Ishikawa (cell line): Measurements from ENCODE around the gene MAEA.

ENCODE experiments used
- CEBPB ChIP-seq: IDR thresholded peaks from 2 replicates; pipeline ENCODE4 v1.6.1; 2012
- CREB1 ChIP-seq: IDR thresholded peaks from 2 replicates; pipeline ENCODE4 v1.6.1; 2012; ENCODE audit warnings: low read depth
- EGR1 ChIP-seq: IDR thresholded peaks from 2 replicates; pipeline ENCODE4 v1.6.1; 2012
- EP300 ChIP-seq: IDR thresholded peaks from 2 replicates; pipeline ENCODE4 v1.6.1; 2012; ENCODE audit warnings: borderline replicate concordance
- FOXM1 ChIP-seq: IDR thresholded peaks from 2 replicates; pipeline ENCODE4 v1.6.1; 2012; ENCODE audit warnings: low read depth, borderline replicate concordance
- MAX ChIP-seq: IDR thresholded peaks from 2 replicates; pipeline ENCODE4 v1.6.1; 2012
- NFIC ChIP-seq: IDR thresholded peaks from 2 replicates; pipeline ENCODE4 v1.6.1; 2012
- RAD21 ChIP-seq: IDR thresholded peaks from 2 replicates; pipeline ENCODE4 v1.6.1; 2012; ENCODE audit warnings: low read depth
- REST ChIP-seq: IDR thresholded peaks from 2 replicates; pipeline ENCODE4 v1.6.1; 2012; ENCODE audit warnings: low read depth, mild to moderate bottlenecking
- TAF1 ChIP-seq: IDR thresholded peaks from 2 replicates; pipeline ENCODE4 v1.6.1; 2012; ENCODE audit warnings: low read depth, mild to moderate bottlenecking
- TCF12 ChIP-seq: IDR thresholded peaks from 2 replicates; pipeline ENCODE4 v1.6.1; 2012; ENCODE audit warnings: low read depth
- TEAD4 ChIP-seq: IDR thresholded peaks from 2 replicates; pipeline ENCODE4 v1.6.1; 2012
- USF1 ChIP-seq: IDR thresholded peaks from 2 replicates; pipeline ENCODE4 v1.6.1; 2012
- YY1 ChIP-seq: IDR thresholded peaks from 2 replicates; pipeline ENCODE4 v1.6.1; 2012; ENCODE audit warnings: low read depth
- ZBTB7A ChIP-seq: IDR thresholded peaks from 2 replicates; pipeline ENCODE4 v1.6.1; 2012; ENCODE audit warnings: low read depth

MAEA gene

GRCh38 chr4:1382776-1383727, 93.4 kb downstream of the MAEA start:
- TF ChIP-seq RAD21 (no peak), CREB1 (no peak), FOXM1 (no peak), EGR1 (no peak), YY1 (no peak), TEAD4 (no peak)

- no peak for TF ChIP-seq ZBTB7A
- no peak for TF ChIP-seq CEBPB
- TF ChIP-seq EP300: no peak
- no peak for TF ChIP-seq EGR1
- TF ChIP-seq CREB1: no peak
- TF ChIP-seq TEAD4: no peak
- TF ChIP-seq FOXM1: no peak
- TF ChIP-seq NFIC: no peak
- no peak for TF ChIP-seq RAD21
- TF ChIP-seq MAX: no peak
- TF ChIP-seq TAF1: no peak
- TF ChIP-seq YY1: no peak
- TF ChIP-seq REST: no peak
- no peak for TF ChIP-seq USF1
Observed at GRCh38 chr4:1383728-1384591, 94.3 kb downstream of the MAEA start.

- TF ChIP-seq MAX: no peak
- no peak for TF ChIP-seq CEBPB
- TF ChIP-seq TAF1: no peak
- TF ChIP-seq RAD21: no peak
- TF ChIP-seq CREB1: no peak
- TF ChIP-seq FOXM1: no peak
- TF ChIP-seq TCF12: no peak
- TF ChIP-seq EP300: no peak
- no peak for TF ChIP-seq USF1
- TF ChIP-seq TEAD4: no peak
- no peak for TF ChIP-seq YY1
- no peak for TF ChIP-seq REST
- TF ChIP-seq EGR1: no peak
- TF ChIP-seq ZBTB7A: no peak
- TF ChIP-seq NFIC: no peak
Observed at GRCh38 chr4:1384675-1385372, 95.1 kb downstream of the MAEA start.

- TF ChIP-seq TEAD4 (no peak), CREB1 (no peak), FOXM1 (no peak), REST (no peak), YY1 (no peak), EGR1 (no peak), TAF1 (no peak), CEBPB (no peak), MAX (no peak), RAD21 (no peak), EP300 (no peak), TCF12 (no peak), USF1 (no peak), ZBTB7A (no peak), NFIC (no peak)
Observed at GRCh38 chr4:1385373-1386340, 96.0 kb downstream of the MAEA start.
